Neural cell (in vitro differentiated cells): Measurements from ENCODE around the gene CANT1. TPM values are rescaled to one million over a fixed set of nuclear protein-coding genes. Genes with fewer than 3 reads are reported as not detected.

Experiments used
- H2AFZ ChIP-seq: fragments of 200-600, 300-800 bp; sonication (generic), shearing (Covaris generic); 2 replicates; pipeline ENCODE4 v1.6.0; 2014; ENCODE audit warnings: low read depth, mild to moderate bottlenecking, antibody characterized with exemption, low read length, moderate library complexity
- H3F3A ChIP-seq: fragments of 200-600 bp; shearing (Covaris generic); 2 replicates; pipeline ENCODE4 v1.6.1; 2016; ENCODE audit warnings: mild to moderate bottlenecking, moderate library complexity, mixed read lengths, antibody characterized with exemption, low read length; ENCODE audit not compliant: insufficient read depth, poor library complexity, severe bottlenecking
- H3K27ac ChIP-seq: fragments of 200-600, 300-800 bp; sonication (generic), shearing (Covaris generic); 2 replicates; pipeline ENCODE4 v1.5.1; 2014; ENCODE audit warnings: mild to moderate bottlenecking, low read length, moderate library complexity
- H3K27me3 ChIP-seq: fragments of 300-800, 200-600 bp; sonication (generic), shearing (Covaris generic); 2 replicates; pipeline ENCODE4 v1.6.0; 2014; ENCODE audit warnings: mild to moderate bottlenecking, low read depth, low read length, moderate library complexity; ENCODE audit not compliant: insufficient read depth
- H3K36me3 ChIP-seq: fragments of 300-800, 200-600 bp; sonication (generic), shearing (Covaris generic); 2 replicates; pipeline ENCODE4 v1.5.1; 2014; ENCODE audit warnings: mild to moderate bottlenecking, antibody characterized with exemption, low read length, moderate library complexity; ENCODE audit not compliant: insufficient read depth
- H3K4me2 ChIP-seq: fragments of 300-800, 200-600 bp; sonication (generic), shearing (Covaris generic); 2 replicates; pipeline ENCODE4 v1.6.0; 2014; ENCODE audit warnings: mild to moderate bottlenecking, low read length
- H3K4me3 ChIP-seq: fragments of 300-800, 200-600 bp; sonication (generic), shearing (Covaris generic); 2 replicates; pipeline ENCODE4 v1.5.1; 2014; ENCODE audit warnings: mild to moderate bottlenecking, low read length, moderate library complexity
- H3K79me2 ChIP-seq: fragments of 200-600 bp; shearing (Covaris generic); replicated peaks from 2 replicates; pipeline ENCODE4 v1.6.0; 2014; ENCODE audit warnings: mild to moderate bottlenecking, low read length, moderate library complexity; ENCODE audit not compliant: insufficient read depth
- H3K9ac ChIP-seq: fragments of 300-800, 200-600 bp; sonication (generic), shearing (Covaris generic); 2 replicates; pipeline ENCODE4 v1.6.1; 2016; ENCODE audit warnings: mild to moderate bottlenecking, low read length, mixed read lengths
- H3K9me2 ChIP-seq: fragments of 200-600 bp; shearing (Covaris generic); 2 replicates; pipeline ENCODE4 v1.6.1; 2016; ENCODE audit warnings: mild to moderate bottlenecking, low read length, mixed read lengths; ENCODE audit not compliant: insufficient read depth
- H3K9me3 ChIP-seq: fragments of 200-600, 300-800 bp; sonication (generic), shearing (Covaris generic); 2 replicates; pipeline ENCODE4 v1.6.1; 2016; ENCODE audit warnings: mild to moderate bottlenecking, mixed run types, low read length, moderate library complexity, mixed read lengths
- H4K20me1 ChIP-seq: fragments of 200-600 bp; shearing (Covaris generic); 2 replicates; pipeline ENCODE4 v1.6.1; 2016; ENCODE audit warnings: mild to moderate bottlenecking, mixed run types; ENCODE audit not compliant: insufficient read depth
- CTCF ChIP-seq: fragments of 450-650 bp; IDR thresholded peaks from 2 replicates; pipeline ENCODE4 v1.5.1; 2014; ENCODE audit warnings: antibody characterized with exemption, mild to moderate bottlenecking, moderate library complexity; ENCODE audit not compliant: poor library complexity, severe bottlenecking
- EP300 ChIP-seq: fragments of 450-650 bp; conservative IDR thresholded peaks from 2 replicates; pipeline ENCODE4 v1.6.1; 2014; ENCODE audit warnings: antibody characterized with exemption, mild to moderate bottlenecking, moderate library complexity; ENCODE audit not compliant: poor library complexity, severe bottlenecking
- EZH2 ChIP-seq: fragments of 200-600, 300-800 bp; shearing (Covaris generic), sonication (generic); IDR thresholded peaks from 2 replicates; pipeline ENCODE4 v1.6.1; 2014; ENCODE audit warnings: antibody characterized with exemption, low read length, borderline replicate concordance, mild to moderate bottlenecking; ENCODE audit not compliant: insufficient read depth, poor library complexity, severe bottlenecking
- MXI1 ChIP-seq: fragments of 450-650 bp; conservative IDR thresholded peaks from 2 replicates; pipeline ENCODE4 v1.6.1; 2014; ENCODE audit warnings: antibody characterized with exemption, mild to moderate bottlenecking; ENCODE audit not compliant: poor library complexity, severe bottlenecking
- POLR2AphosphoS5 ChIP-seq: IDR thresholded peaks from 2 replicates; pipeline ENCODE4 v1.6.1; 2012
- RAD21 ChIP-seq: fragments of 450-650 bp; conservative IDR thresholded peaks from 2 replicates; pipeline ENCODE4 v1.6.1; 2014; ENCODE audit warnings: antibody characterized with exemption, mild to moderate bottlenecking, moderate library complexity
- SMC3 ChIP-seq: fragments of 450-650 bp; conservative IDR thresholded peaks from 2 replicates; pipeline ENCODE4 v1.6.1; 2014; ENCODE audit warnings: antibody characterized with exemption, mild to moderate bottlenecking, moderate library complexity; ENCODE audit not compliant: poor library complexity
- TAF1 ChIP-seq: IDR thresholded peaks from 2 replicates; pipeline ENCODE4 v1.6.1; 2012; ENCODE audit warnings: low read depth
- polyA plus RNA-seq: library from polyadenylated mRNA; depleted of rRNA; stranded (reverse); fragments of >200 nt; gene quantifications from 2 replicates; pipeline ENCODE4 v1.2.3, GENCODE V29; 2014
- TF ChIP-seq, protein P1 (sequence below): IDR thresholded peaks from 2 replicates; pipeline ENCODE4 v1.6.1; 2012; ENCODE audit warnings: borderline replicate concordance

The CANT1 gene
- polyA plus RNA-seq, 1 donor from 2014 or later, result 17.7 TPM

DNA sequence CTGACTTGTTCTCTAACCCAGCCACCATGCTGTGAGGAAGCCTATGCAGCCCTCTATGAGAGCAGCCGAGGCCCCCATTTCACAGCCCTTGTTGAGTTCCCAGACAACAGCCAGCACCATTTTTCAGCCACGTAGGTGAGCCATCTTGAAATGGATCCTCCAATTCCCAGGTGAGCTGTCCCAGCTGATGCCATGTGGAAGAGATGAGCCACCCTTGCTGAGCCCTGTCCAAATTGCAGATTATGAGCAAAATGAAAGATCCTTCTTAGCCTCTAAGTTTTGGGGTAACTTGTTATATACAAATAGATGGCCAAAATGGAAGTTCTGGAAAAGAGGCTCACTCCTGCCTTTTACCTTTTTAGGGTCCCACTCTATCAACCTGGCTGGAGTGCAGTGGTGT lies 58.7 kb downstream of the CANT1 start:
- Histone ChIP-seq H3K4me3 (no peak overlapping the region), H3K36me3 (no peaks in the 10 kb centered on the region)

GRCh38 chr17:78947235-78948149 lies 62.1 kb downstream of the CANT1 start:
- H3K9ac ChIP-seq, result no peak overlapping the region
- H3K4me2 ChIP-seq, result no peak overlapping the region
- TF ChIP-seq SMC3, result no peak
- TF ChIP-seq POLR2AphosphoS5, result no peak
- TF ChIP-seq EZH2, result no peak
- TF ChIP-seq EP300, result no peak
- no peak for TF ChIP-seq TAF1
- H3K79me2 ChIP-seq, result no peaks in the 10 kb centered on the region
- H3K27me3 ChIP-seq, result no peaks in the 10 kb centered on the region
- H4K20me1 ChIP-seq, result no peaks in the 10 kb centered on the region
- H3K27ac ChIP-seq, result no peak overlapping the region
- peaks cover 4% of the 10 kb centered on the region for H3K9me3 ChIP-seq
- no peak overlapping the region for H2AFZ ChIP-seq
- no peaks in the 10 kb centered on the region for H3F3A ChIP-seq
- H3K36me3 ChIP-seq, result no peaks in the 10 kb centered on the region
- H3K9me2 ChIP-seq, result no peaks in the 10 kb centered on the region
- no peak overlapping the region for H3K4me3 ChIP-seq

More for the DNA sequence above, 58.7 kb downstream of the CANT1 start:
- Histone ChIP-seq H3K9ac (no peak overlapping the region), H3K9me2 (no peaks in the 10 kb centered on the region), H2AFZ (no peak overlapping the region), H3K4me2 (no peak overlapping the region), H3K79me2 (no peaks in the 10 kb centered on the region), H3F3A (no peaks in the 10 kb centered on the region), H3K27ac (no peak overlapping the region), H4K20me1 (no peaks in the 10 kb centered on the region), H3K9me3 (peaks cover 4% of the 10 kb centered on the region), H3K27me3 (no peaks in the 10 kb centered on the region)
- TF ChIP-seq CTCF, result no peak
- no peak for TF ChIP-seq SMC3
- TF ChIP-seq TAF1, result no peak
- no peak for TF ChIP-seq MXI1
- TF ChIP-seq POLR2AphosphoS5, result no peak
- TF ChIP-seq EZH2, result no peak
- TF ChIP-seq RAD21, result no peak
- TF ChIP-seq, protein P1, sequence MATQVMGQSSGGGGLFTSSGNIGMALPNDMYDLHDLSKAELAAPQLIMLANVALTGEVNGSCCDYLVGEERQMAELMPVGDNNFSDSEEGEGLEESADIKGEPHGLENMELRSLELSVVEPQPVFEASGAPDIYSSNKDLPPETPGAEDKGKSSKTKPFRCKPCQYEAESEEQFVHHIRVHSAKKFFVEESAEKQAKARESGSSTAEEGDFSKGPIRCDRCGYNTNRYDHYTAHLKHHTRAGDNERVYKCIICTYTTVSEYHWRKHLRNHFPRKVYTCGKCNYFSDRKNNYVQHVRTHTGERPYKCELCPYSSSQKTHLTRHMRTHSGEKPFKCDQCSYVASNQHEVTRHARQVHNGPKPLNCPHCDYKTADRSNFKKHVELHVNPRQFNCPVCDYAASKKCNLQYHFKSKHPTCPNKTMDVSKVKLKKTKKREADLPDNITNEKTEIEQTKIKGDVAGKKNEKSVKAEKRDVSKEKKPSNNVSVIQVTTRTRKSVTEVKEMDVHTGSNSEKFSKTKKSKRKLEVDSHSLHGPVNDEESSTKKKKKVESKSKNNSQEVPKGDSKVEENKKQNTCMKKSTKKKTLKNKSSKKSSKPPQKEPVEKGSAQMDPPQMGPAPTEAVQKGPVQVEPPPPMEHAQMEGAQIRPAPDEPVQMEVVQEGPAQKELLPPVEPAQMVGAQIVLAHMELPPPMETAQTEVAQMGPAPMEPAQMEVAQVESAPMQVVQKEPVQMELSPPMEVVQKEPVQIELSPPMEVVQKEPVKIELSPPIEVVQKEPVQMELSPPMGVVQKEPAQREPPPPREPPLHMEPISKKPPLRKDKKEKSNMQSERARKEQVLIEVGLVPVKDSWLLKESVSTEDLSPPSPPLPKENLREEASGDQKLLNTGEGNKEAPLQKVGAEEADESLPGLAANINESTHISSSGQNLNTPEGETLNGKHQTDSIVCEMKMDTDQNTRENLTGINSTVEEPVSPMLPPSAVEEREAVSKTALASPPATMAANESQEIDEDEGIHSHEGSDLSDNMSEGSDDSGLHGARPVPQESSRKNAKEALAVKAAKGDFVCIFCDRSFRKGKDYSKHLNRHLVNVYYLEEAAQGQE, result no peak
- no peak for TF ChIP-seq EP300
